ENCODE measurements around the gene RIMS1.

The RIMS1 gene

GRCh38 chr6:72094506-72094905 is 208.2 kb downstream of the RIMS1 start:
- Histone ChIP-seq H3K9ac (ENCODE audit: low read length) (no peak overlapping the region), H3K79me2 (ENCODE audit: low read length) (no peaks in the 10 kb centered on the region), H4K20me1 (ENCODE audit: insufficient read depth, low read length) (no peaks in the 10 kb centered on the region), H3K4me2 (ENCODE audit: low read length) (no peak overlapping the region), H3K27ac (ENCODE audit: low read length) (no peak overlapping the region), H3K9me3 (ENCODE audit: insufficient read depth, low read length) (no peaks in the 10 kb centered on the region), H3K27me3 (ENCODE audit: low read depth, low read length) (no peaks in the 10 kb centered on the region), H3K4me3 (ENCODE audit: low read length) (no peak overlapping the region), H3K4me1 (ENCODE audit: low read length) (no peaks in the 10 kb centered on the region), H2AFZ (ENCODE audit: low read depth, low read length) (no peak overlapping the region), H3K36me3 (replicated peaks; ENCODE audit: low read depth, low read length) (no peaks in the 10 kb centered on the region)
- TF ChIP-seq EZH2phosphoT487 (IDR thresholded peaks at IDR 0.05; ENCODE audit: low read depth): no peak
- TF ChIP-seq CTCF (IDR thresholded peaks at IDR 0.05; ENCODE audit: low read depth, low read length): no peak

DNA sequence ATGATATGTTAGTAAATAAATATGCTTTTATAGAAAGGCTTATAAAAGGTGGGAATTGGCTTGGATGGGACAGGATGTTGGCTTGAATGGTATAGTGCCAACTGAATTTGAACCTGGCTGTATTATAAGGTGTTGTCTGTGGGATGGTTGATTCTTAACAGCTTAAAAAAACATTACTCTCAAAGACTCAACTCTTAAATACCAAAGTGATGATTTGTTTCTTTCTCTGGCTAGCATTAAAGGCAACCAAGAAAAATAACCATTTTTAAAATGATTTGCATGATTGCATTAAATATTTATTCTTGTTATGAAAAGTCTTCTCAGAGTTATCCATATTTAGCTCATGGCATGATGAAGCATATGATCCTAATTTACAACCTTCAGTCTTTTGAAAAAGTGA is 216.2 kb downstream of the RIMS1 start:
- Histone ChIP-seq H3K27ac (ENCODE audit: low read length) (no peak overlapping the region), H3K79me2 (ENCODE audit: low read length) (no peaks in the 10 kb centered on the region), H3K36me3 (replicated peaks; ENCODE audit: low read depth, low read length) (no peaks in the 10 kb centered on the region), H3K4me1 (ENCODE audit: low read length) (no peaks in the 10 kb centered on the region), H3K9me3 (ENCODE audit: insufficient read depth, low read length) (no peaks in the 10 kb centered on the region), H3K27me3 (ENCODE audit: low read depth, low read length) (no peaks in the 10 kb centered on the region), H3K9ac (ENCODE audit: low read length) (no peak overlapping the region), H3K4me3 (ENCODE audit: low read length) (no peak overlapping the region), H3K4me2 (ENCODE audit: low read length) (no peak overlapping the region), H4K20me1 (ENCODE audit: insufficient read depth, low read length) (no peaks in the 10 kb centered on the region), H2AFZ (ENCODE audit: low read depth, low read length) (no peak overlapping the region)
- no peak for TF ChIP-seq CTCF (IDR thresholded peaks at IDR 0.05; ENCODE audit: low read depth, low read length)
- TF ChIP-seq EZH2phosphoT487 (IDR thresholded peaks at IDR 0.05; ENCODE audit: low read depth): no peak

- no peak overlapping the region for H3K27ac ChIP-seq (ENCODE audit: low read length)
- TF ChIP-seq EZH2phosphoT487 (IDR thresholded peaks at IDR 0.05; ENCODE audit: low read depth) (no peak), CTCF (IDR thresholded peaks at IDR 0.05; ENCODE audit: low read depth, low read length) (no peak)
- H3K9me3 ChIP-seq (ENCODE audit: insufficient read depth, low read length): no peaks in the 10 kb centered on the region
- H3K36me3 ChIP-seq (replicated peaks; ENCODE audit: low read depth, low read length): no peaks in the 10 kb centered on the region
- no peaks in the 10 kb centered on the region for H3K27me3 ChIP-seq (ENCODE audit: low read depth, low read length)
- no peaks in the 10 kb centered on the region for H3K4me1 ChIP-seq (ENCODE audit: low read length)
- H4K20me1 ChIP-seq (ENCODE audit: insufficient read depth, low read length): no peaks in the 10 kb centered on the region
- H2AFZ ChIP-seq (ENCODE audit: low read depth, low read length): no peak overlapping the region
- no peaks in the 10 kb centered on the region for H3K79me2 ChIP-seq (ENCODE audit: low read length)
- H3K4me2 ChIP-seq (ENCODE audit: low read length): no peak overlapping the region
- no peak overlapping the region for H3K9ac ChIP-seq (ENCODE audit: low read length)
- no peak overlapping the region for H3K4me3 ChIP-seq (ENCODE audit: low read length)
Measured at GRCh38 chr6:72111611-72112010, 225.3 kb downstream of the RIMS1 start.

- no peaks in the 10 kb centered on the region for H3K9me3 ChIP-seq (ENCODE audit: insufficient read depth, low read length)
- H3K79me2 ChIP-seq (ENCODE audit: low read length): no peaks in the 10 kb centered on the region
- no peak overlapping the region for H3K4me3 ChIP-seq (ENCODE audit: low read length)
- H3K27ac ChIP-seq (ENCODE audit: low read length): no peak overlapping the region
- no peak overlapping the region for H3K9ac ChIP-seq (ENCODE audit: low read length)
- no peaks in the 10 kb centered on the region for H3K36me3 ChIP-seq (replicated peaks; ENCODE audit: low read depth, low read length)
- TF ChIP-seq EZH2phosphoT487 (IDR thresholded peaks at IDR 0.05; ENCODE audit: low read depth) (no peak), CTCF (IDR thresholded peaks at IDR 0.05; ENCODE audit: low read depth, low read length) (no peak)
- no peaks in the 10 kb centered on the region for H3K27me3 ChIP-seq (ENCODE audit: low read depth, low read length)
- H2AFZ ChIP-seq (ENCODE audit: low read depth, low read length): no peak overlapping the region
- no peak overlapping the region for H3K4me2 ChIP-seq (ENCODE audit: low read length)
- H4K20me1 ChIP-seq (ENCODE audit: insufficient read depth, low read length): no peaks in the 10 kb centered on the region
- no peaks in the 10 kb centered on the region for H3K4me1 ChIP-seq (ENCODE audit: low read length)
Measured at GRCh38 chr6:72130327-72130726, 244.0 kb downstream of the RIMS1 start.

All from OCI-LY3 (cell line).